HG03575 (cell line): ENCODE data around the gene RNF115.

Experiments used
- ATAC-seq: cut with Tn5 transposase; IDR thresholded peaks from one replicate; pipeline ENCODE4 v1.9.1; 2021; ENCODE audit not compliant: unreplicated experiment, insufficient number of reproducible peaks, low FRiP score; ENCODE audit errors: extremely low read depth

The RNF115 gene

DNA sequence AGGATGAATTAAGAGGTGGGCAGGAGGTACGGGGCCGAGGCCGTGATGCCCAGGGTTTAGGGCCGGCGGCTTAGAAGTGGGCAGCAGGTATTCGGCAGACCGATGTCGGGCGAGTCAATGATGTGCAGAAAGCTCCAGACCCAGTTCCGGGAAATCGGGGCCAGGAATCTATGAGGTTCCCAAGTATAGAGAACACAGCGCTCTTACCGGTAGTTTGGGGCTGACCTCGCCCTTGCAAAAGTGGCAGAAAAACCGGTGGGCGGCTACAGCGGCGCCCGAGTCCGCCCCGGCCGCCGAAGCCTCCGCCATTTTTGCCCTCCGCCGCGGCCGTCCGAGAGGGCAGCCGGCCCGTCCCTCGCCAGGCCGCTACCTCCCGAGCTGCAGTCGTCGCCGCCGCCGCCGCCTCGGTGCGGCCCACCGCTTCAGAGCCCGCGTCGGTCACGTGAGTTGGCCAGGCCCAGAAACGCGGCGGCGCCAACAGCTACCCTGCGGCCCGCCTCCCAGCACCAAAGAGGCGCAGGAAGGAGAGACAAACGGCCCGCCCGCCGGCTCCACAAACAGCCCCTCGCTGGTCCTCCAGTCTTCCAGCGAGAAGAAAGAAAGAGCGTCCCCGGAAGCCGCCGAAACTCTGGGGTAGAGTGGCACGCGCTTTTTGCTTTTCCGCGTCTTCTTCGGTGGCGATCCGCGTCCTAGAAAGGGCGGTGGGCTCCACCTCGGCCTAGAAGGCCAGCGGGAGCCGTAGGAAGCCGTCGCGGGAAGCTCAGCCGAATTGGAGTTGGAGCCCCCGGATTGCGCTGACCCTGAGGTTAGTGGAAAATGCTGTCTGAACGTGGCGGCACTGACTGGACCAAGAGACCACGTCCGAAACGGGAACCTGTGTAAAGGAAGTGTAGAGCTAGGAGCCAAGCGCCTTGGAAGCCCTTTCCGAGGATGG, at the start of gene RNF115, which contains the start of gene POLR3C:
RNF115 (minus strand) TSS at position 531 of the 934 bp plus-strand sequence; CDS start at position 309, 222 bp downstream.
POLR3C (plus strand) TSS at position 636 of the 934 bp plus-strand sequence. CDS start 1,577 bp downstream, outside the sequence.
- ATAC-seq = no peak

DNA sequence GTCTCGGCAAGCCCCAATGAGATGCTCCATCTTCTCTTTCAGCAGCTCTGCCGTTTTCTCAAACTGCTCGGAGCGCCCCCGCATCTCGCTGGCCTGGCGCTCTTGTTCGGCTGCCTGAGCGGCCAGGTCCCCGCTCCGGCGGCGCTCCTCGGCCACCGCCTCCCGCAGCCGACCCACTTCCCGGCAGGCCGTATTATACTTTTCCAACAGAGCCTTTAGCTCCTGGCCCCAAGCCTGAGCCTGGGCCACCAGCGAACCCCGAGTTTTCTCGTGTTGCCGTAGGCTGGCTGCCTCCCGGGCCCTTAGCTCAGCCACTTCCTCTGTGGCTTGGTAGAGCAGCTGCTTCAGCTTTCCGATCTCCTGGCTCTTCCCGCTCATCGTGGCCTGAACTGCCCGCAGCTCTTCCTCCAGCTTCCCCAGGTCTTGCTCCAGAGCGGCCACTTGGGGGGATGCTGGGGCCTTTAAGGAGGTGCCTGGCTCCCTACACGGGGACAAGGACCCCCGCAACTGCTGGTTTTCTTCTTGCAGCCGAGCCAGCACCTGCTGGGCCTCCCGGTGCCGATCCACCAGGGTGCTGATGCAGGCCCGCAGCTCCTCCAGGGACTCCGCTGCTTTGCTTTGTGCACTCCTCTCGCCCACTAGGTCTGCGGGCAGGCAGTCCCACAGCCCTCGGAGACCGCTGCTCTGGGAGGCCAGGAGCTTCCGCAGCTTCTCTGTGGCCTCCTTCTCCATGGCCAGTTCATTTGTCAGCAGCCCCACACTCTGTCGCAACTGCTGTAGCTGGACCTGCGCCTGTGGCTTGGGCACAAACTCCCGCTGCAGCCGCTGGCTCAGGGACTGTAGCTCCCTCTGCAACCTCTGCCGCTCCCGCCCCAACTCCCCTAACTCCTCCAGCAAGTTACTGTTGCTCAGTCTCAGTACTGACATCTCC, 48.4 kb upstream of the RNF115 start:
- no peak for ATAC-seq

- ATAC-seq = no peak
These were observed 44.3 kb upstream of the RNF115 start for GRCh38 chr1:145868232-145868631.

- ATAC-seq = no peak
These were observed 39.6 kb upstream of the RNF115 start for GRCh38 chr1:145863282-145864018.

GRCh38 chr1:145859491-145860023, 35.7 kb upstream of the RNF115 start:
- no peak for ATAC-seq

DNA sequence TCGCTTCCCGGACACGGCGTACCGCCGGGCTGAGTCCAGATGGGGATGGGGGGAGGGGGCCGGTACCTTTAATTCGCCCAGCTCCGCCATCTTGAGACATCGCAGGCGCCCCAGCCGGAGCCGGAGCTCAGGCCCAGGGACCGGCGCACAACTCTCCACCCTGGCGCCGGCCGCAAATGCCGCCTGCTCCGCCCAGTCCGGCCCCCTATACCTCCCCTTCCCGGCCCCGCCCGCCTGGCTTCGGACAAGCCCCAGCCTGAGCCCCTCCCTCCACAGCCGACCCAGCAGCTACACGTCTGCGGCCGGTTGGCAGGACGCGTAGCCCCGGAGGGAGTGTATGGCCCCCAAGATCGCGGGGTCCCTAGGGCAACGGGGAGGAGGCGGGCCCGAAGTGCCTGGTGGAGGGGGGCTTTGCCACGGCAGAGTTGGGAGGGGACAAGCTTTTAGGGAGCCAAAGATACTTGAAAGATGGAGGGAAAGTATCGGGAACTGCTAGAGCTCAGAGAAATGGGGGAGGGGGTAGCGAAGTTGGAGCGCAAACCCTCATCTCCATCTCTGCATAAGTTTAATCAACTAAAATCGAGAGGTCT, 35.1 kb upstream of the RNF115 start, which contains the start of gene PIAS3:
PIAS3 (minus strand) TSS at position 181 of the 590 bp plus-strand sequence; CDS start at position 90, 91 bp downstream.
- no peak for ATAC-seq

GRCh38 chr1:145858238-145858900, 34.5 kb upstream of the RNF115 start:
- no peak for ATAC-seq

GRCh38 chr1:145857170-145857569, 33.3 kb upstream of the RNF115 start:
- no peak for ATAC-seq

DNA sequence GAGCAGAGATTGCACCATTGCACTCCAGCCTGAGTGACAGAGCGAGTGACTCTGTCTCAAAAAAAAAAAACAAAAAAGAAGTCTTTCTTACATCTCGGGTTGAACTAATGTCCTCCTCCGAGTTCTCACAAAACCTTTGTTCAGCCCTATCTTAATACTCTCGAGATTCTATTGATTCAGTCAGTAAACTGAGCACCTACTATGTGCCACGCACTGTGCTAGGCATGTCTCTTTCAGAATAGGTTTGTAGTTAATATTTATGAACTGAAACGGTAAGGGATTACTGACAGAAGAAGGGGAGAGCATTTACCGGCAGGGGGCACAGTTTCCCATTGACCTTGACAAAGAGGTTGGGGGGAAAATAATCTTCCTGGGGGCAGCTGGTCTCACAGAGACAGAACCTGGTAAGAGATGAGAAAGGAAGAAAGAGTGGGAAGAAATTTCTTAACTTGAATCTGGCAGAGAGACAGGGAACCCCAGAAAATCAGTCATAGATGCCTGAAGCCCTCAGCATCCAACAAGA, 31.6 kb upstream of the RNF115 start:
- no peak for ATAC-seq

GRCh38 chr1:145849356-145850160, 25.7 kb upstream of the RNF115 start:
- no peak for ATAC-seq

DNA sequence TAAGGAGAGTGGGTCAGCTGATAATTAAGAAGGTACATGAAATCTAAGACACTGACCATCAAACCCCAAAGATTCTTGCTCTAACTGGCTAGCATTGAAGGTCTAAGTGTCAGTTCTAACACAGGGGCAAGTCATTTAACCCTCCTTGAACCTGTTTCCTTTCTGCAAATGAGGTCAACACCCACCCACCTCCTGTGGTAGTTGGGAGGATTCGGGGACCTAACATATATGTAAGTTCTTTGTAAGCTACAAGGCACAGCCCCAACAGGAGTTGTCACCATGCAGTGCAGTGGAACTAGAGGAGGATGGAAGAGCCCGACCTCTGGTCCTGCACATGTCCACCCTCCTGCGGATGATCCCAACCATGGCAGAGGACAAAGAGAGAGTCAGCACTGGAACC, 23.9 kb upstream of the RNF115 start:
- ATAC-seq = no peak

GRCh38 chr1:145846201-145846612, 22.3 kb upstream of the RNF115 start:
- no peak for ATAC-seq

- no peak for ATAC-seq
These were observed 21.7 kb upstream of the RNF115 start, which contains the start of gene NUDT17 for GRCh38 chr1:145845514-145846161. Gene NUDT17 (plus strand): TSS chr1:145845630. CDS start chr1:145845641, 11 bp downstream.

DNA sequence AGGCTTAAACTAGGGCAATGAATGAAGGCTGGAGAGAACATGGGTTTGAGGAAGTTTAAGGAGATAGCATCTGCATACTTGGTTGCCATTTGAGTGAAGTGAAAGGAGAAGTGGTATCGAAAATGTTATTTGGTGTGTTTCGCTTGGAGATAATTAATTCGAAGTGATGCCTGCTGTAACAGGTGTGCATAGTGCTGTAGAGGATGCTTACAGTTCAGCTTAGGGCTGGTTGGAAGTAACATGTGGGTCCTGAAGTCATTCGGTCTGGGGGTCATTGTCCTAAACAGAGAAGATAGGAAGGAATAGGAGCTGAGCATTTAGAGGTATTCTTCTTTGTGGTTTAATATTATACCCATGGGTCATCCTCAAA, 21.2 kb upstream of the RNF115 start:
- no peak for ATAC-seq

DNA sequence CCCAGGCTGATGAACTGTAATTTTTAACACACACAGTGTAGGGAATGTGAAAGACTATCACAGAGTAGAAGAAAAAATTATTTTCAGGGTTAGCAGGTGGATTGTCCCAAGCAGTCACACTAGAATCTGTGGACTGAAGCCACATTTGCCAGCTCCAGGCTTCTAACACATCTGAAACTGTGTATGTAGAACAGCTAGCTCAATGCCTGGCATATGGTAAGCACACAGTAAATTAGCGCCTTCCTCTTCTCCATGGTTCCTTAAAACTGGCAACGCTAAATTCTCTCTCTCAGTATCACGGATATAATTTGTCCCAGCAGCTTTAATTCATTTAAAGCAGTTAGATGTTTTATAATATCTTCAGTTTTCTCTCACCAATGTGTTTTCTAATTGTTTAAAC, 19.1 kb upstream of the RNF115 start:
- ATAC-seq = no peak

DNA sequence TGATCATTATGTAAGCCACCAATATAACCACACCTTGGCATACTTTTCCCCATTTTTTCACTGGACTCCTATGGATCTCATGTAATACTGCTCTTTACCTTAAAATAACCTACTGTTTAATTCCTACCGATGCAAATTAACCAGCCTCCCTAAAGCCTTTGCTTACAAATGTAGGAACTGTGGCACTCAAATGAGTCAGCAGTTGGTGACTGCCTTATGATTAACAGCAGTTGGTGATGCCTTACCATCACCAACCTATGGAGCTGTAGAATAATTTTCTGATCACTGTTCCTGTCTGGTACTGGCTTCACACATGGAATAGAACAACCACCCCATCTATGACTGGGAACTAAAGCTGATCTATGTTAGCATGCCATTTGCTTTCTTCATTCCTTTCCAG, 13.8 kb upstream of the RNF115 start:
- no peak for ATAC-seq
